Mucosa of rectum (tissue), 2 donors: ENCODE measurements around the gene WTIP.
"Not testable (repeated sequence)": the region's sequence is repeated elsewhere in the genome, so short reads cannot be mapped to it uniquely, and the experiment has no call there.

Source experiments
- H3K27ac ChIP-seq, 2 donors: one replicate each; pipeline ENCODE4 v1.7.0; 2013; ENCODE audit warnings: inconsistent platforms in 2 of 2, low read depth in 2 of 2, low read length in 2 of 2
- H3K27me3 ChIP-seq, 2 donors: one replicate each; pipeline ENCODE4 v1.7.0; 2013; ENCODE audit warnings: low read length in 2 of 2; ENCODE audit not compliant: control insufficient read depth in 2 of 2, insufficient read depth in 2 of 2
- H3K36me3 ChIP-seq, 2 donors: one replicate each; pipeline ENCODE4 v1.7.0; 2013; ENCODE audit warnings: low read length in 2 of 2; ENCODE audit not compliant: control insufficient read depth in 2 of 2, insufficient read depth in 2 of 2
- H3K4me1 ChIP-seq, 2 donors: one replicate each; pipeline ENCODE4 v1.7.0; 2013; ENCODE audit warnings: low read length in 2 of 2, mild to moderate bottlenecking in 1 of 2; ENCODE audit not compliant: control insufficient read depth in 2 of 2, insufficient read depth in 2 of 2
- H3K4me3 ChIP-seq, 2 donors: one replicate each; pipeline ENCODE4 v1.7.0; 2013; ENCODE audit warnings: low read length in 2 of 2
- H3K9ac ChIP-seq, 2 donors: one replicate each; pipeline ENCODE4 v1.7.0; 2013; ENCODE audit warnings: low read length in 2 of 2, low read depth in 1 of 2, mild to moderate bottlenecking in 1 of 2
- H3K9me3 ChIP-seq, 2 donors: one replicate each; pipeline ENCODE4 v1.7.0; 2013; ENCODE audit warnings: low read length in 2 of 2; ENCODE audit not compliant: control insufficient read depth in 2 of 2
- donor health status: healthy.
- donor health status: Normal muscosa, but diverticular disease.

Gene WTIP

DNA sequence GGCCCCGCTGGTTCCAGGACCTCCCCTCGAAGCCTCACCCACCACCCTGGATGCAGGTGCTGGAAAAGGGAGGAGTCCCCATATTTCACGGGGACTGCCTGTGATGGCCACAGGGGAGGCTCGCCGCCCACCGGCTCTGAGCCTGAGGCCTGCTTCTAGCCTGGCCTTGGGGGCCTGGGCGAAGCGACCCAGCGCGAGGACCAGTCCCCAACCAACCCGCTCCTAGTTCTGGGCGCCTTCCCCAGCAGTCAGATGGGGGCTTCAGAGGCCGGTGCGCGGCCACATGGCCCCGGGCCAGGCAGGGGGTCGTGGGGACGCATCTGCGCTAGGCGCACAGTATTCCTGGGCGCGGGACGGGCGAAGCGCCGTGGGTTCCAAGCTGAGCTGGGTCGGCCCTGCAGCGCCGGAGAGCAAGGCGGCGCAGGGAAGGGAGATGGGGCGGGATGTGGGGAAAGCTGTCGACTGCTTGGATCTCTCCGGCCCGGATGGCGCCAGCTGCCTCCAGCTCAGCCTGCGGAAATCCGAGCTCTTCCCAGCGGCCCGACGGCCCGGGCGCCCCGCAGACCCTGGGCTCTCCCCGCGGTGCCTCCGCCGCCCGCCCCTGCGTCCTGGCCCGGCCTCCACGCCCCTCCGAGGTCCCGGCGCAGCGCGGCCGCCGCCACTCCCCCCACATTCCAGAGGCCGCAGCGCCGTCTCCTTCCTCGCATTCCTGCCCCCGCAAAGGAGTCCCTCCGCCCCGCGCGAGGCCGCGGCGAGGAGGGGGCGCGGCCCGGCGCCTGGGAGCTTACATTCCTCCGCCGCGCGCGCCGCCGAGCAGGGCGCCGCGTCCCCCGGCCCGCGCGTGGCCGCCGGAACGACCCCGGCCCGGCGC, at the start of gene WTIP:
Gene WTIP, plus strand, starts transcription at position 788 of the 871 bp plus-strand sequence. CDS start 217 bp downstream, outside the sequence.
- Histone ChIP-seq H3K9me3 (no peaks in the 10 kb centered on the region), H3K27me3 (peaks cover 5 to 8% of the 10 kb centered on the region in 2 donors), H3K4me1 (peaks cover 0 to 3% of the 10 kb centered on the region in 2 donors), H3K4me3 (peak within 1 kb of the TSS; percentile 55 to 59), H3K27ac (peak within 1 kb of the TSS; percentile 44 to 56), H3K9ac (peak within 1 kb of the TSS in 1 of 2 donors; percentile 38), H3K36me3 (no peaks in the 10 kb centered on the region)

DNA sequence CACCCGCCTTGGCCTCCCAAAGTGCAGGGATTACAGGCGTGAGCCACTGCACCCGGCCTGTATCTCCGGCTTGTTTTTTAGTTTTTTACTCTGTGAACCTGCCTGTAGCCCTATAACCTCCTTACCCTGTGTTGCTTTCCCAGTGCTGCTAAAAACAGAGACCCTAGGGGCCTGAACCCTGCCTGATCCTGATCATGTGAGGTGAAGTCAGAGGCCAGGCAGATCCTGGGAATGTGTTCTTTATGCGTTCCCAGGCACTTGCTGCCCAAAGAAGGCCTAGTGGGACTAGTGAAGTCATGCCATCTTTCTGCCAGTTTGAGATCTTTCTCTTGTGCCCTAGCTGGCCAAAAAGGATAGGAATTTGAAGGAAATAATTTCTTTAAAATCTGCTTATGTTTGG, 48.8 kb upstream of the WTIP start:
- no peaks in the 10 kb centered on the region for H3K27me3 ChIP-seq
- H3K4me1 ChIP-seq: peaks cover 3 to 4% of the 10 kb centered on the region in 2 donors

DNA sequence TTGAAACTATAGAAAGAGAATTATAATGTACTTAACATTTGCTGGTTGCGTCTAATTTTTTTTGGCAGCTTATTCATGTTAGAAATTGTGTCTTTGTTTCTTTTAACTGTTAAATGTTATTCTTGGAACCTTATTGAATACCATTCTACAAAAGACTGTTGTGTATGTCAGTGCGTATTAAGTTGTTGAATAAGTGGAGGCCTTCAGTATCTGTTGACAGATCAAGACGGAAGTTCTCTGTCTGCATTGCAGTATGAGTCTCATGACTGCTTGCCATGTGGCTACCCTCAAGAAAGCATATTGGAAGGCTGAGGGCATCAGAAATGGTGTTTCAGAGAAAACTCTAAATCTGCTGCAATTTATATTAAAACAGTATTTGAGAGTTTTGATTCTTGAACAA, 44.8 kb upstream of the WTIP start:
- Histone ChIP-seq H3K27ac (no peak overlapping the region), H3K9me3 (no peaks in the 10 kb centered on the region), H3K27me3 (no peaks in the 10 kb centered on the region), H3K36me3 (peaks cover 17 to 64% of the 10 kb centered on the region in 2 donors), H3K9ac (no peak overlapping the region), H3K4me1 (no peaks in the 10 kb centered on the region), H3K4me3 (no peak overlapping the region)

More for the DNA sequence above, 48.8 kb upstream of the WTIP start:
- Histone ChIP-seq H3K9me3 (no peaks in the 10 kb centered on the region), H3K27ac (no peak overlapping the region), H3K9ac (no peak overlapping the region), H3K36me3 (peaks cover 14 to 37% of the 10 kb centered on the region in 2 donors), H3K4me3 (no peak overlapping the region)

DNA sequence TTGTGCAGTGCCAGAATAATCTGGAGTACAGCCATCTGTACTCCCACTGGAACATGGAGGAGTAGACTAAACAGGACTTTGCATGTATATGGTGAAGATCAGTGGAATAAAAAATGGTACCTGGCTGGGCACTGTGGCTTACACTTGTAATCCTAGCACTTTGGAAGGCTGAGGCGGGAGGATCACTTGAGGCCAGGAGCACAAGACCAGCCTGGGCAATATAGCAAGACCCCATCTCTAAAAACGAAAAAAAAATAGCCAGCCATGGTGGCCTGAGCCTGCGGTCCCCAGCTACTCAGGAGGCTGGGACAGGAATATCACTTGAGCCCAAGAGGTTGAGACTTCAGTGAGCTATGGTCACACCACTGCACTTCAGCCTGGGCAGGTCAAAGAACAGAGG, 33.4 kb upstream of the WTIP start:
- peaks cover 67 to 68% of the 10 kb centered on the region in 2 donors for H3K36me3 ChIP-seq
- no peak overlapping the region for H3K4me3 ChIP-seq
- no peaks in the 10 kb centered on the region for H3K27me3 ChIP-seq
- H3K4me1 ChIP-seq: no peaks in the 10 kb centered on the region
- H3K9me3 ChIP-seq: no peaks in the 10 kb centered on the region
- H3K9ac ChIP-seq: no peak overlapping the region
- no peak overlapping the region for H3K27ac ChIP-seq

DNA sequence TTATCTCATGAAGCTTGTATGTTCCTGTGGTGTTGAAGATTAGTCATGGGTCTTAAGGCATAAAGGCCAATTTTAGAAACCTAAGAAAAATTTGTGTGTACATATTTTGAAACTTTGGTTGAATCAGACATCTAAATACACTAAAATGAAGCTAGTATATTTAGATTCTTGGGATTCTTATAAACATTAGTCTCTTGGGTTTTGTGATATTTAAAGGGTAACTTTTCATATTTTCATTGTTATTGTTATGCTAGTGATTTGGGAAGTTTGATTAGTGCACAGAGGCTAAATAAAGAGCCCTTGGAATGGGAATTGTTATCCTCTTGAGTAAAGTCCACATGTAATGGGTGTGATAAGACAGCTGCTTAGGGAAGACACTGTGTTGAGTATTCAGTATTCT, 28.8 kb upstream of the WTIP start:
- H3K9me3 ChIP-seq: no peaks in the 10 kb centered on the region
- no peaks in the 10 kb centered on the region for H3K27me3 ChIP-seq
- no peak overlapping the region for H3K4me3 ChIP-seq
- H3K27ac ChIP-seq: no peak overlapping the region
- H3K9ac ChIP-seq: no peak overlapping the region
- no peaks in the 10 kb centered on the region for H3K4me1 ChIP-seq
- H3K36me3 ChIP-seq: peaks cover 59% of the 10 kb centered on the region in 2 donors

DNA sequence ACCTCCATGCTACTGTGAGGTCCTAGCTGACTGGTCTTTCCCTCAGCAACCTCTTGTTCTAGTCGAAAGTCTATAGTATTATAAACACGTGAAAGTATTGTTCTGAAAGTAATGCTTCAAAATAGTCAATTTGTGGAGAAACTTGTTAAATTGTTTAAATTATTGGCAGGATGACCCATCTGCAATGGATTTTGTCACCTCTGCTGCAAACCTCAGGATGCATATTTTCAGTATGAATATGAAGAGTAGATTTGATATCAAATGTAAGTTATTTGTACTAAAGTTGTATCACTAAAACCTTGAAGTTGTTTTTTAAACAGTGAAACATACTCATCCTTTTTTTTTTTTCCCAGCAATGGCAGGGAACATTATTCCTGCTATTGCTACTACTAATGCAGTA, 27.5 kb upstream of the WTIP start:
- Histone ChIP-seq H3K4me1 (peaks cover 0 to 1% of the 10 kb centered on the region in 2 donors), H3K27me3 (no peaks in the 10 kb centered on the region), H3K9me3 (no peaks in the 10 kb centered on the region), H3K9ac (no peak overlapping the region), H3K36me3 (peaks cover 57 to 58% of the 10 kb centered on the region in 2 donors), H3K4me3 (no peak overlapping the region), H3K27ac (no peak overlapping the region)

DNA sequence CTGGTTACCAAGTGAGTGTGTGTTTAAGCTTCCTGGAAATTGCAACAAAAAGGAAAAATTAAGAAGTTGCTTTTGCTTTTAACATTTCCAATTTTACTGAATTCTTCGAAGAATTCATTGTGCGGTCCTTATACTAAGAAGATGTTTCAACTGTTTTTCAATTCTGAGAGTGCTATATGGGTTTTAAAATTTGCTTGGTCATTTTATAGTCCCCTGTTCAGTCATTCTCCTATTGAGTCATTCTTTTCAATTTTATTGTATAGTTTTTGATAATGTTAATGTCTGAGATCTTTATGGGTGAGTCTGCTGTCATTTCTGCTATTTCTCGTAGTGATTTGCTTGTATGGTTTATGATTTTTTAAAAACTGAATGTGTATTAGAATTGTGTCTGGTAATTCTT, 26.9 kb upstream of the WTIP start:
- Histone ChIP-seq H3K9ac (no peak overlapping the region), H3K27me3 (no peaks in the 10 kb centered on the region), H3K9me3 (no peaks in the 10 kb centered on the region), H3K4me1 (peaks cover 0 to 3% of the 10 kb centered on the region in 2 donors), H3K36me3 (peaks cover 62% of the 10 kb centered on the region in 2 donors), H3K27ac (no peak overlapping the region), H3K4me3 (no peak overlapping the region)

DNA sequence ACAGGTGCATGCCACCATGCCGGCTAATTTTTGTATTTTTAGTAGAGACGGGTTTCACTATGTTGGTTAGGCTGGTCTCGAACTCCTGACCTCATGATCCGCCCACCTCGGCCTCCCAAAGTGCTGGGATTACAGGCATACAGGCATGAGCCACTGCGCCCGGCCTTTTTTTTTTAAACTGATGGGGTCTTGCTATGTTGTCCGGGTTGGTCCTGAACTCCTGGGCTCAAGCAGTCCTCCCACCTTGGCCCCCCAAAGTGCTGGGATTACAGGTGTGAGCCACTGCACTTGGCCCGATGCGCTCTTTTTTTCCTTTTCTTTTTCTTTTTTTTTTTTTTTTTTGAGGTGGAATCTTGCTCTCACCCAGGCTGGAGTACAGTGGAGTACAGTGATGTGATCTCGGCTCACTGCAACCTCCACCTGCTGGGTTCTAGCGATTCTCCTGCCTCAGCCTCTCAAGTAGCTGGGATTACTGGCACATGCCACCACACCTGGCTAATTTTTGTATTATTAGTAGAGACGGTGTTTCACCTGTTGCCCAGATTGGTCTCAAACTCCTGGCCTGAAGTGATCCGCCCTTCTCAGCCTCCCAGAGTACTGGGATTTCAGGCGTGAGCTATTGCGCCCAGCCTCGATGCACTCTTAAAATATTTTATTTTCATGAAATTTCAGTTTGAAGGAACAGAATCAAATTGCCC, 25.6 kb upstream of the WTIP start:
- not testable (repeated sequence) for H3K9ac ChIP-seq
- peaks cover 63 to 66% of the 10 kb centered on the region in 2 donors for H3K36me3 ChIP-seq

DNA sequence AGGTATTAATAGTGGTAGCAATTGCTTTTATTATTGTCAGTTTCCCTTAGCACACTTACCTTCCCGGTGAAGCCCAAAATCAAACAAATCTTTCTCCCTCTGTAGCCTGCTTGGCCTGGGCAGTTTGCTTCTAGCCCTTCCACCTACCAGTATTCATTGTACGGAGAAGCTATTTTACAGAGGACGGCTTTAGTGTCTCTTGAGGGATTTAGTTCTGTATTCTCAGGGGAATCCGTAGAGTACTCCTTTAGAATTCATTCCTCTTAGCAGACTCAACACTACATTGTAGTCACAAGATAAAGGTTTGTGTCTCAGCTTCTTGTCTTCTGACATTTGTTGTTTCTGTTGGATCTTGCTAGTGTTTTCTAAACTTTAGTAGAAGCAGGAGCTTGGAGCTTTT, 24.1 kb upstream of the WTIP start:
- peaks cover 0 to 3% of the 10 kb centered on the region in 2 donors for H3K4me1 ChIP-seq
- H3K27ac ChIP-seq: no peak overlapping the region
- H3K27me3 ChIP-seq: no peaks in the 10 kb centered on the region
- peaks cover 68 to 74% of the 10 kb centered on the region in 2 donors for H3K36me3 ChIP-seq
- no peaks in the 10 kb centered on the region for H3K9me3 ChIP-seq
- H3K4me3 ChIP-seq: no peak overlapping the region
- H3K9ac ChIP-seq: no peak overlapping the region

More for the DNA sequence above, 25.6 kb upstream of the WTIP start:
- not testable (repeated sequence) for H3K9me3 ChIP-seq, H3K27ac ChIP-seq, H3K4me1 ChIP-seq, H3K4me3 ChIP-seq, H3K27me3 ChIP-seq

DNA sequence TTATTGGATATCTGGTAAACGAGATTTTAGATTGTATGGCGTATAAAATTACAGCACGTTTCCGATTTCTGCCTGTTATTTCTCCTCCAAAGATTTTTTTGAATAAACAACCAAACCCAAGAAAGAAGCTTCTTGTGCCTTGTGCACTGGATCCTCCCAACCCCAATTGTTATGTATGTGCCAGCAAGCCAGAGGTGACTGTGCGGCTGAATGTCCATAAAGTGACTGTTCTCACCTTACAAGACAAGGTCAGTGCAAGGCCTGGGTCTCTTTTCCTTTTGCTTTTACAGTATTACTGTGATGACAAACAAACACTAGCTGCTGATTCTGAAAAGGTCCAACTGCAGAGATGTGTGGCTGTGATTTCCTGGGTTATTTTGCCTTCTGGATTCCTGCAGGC, 22.9 kb upstream of the WTIP start:
- H3K27ac ChIP-seq: no peak overlapping the region
- no peaks in the 10 kb centered on the region for H3K9me3 ChIP-seq
- H3K27me3 ChIP-seq: no peaks in the 10 kb centered on the region
- H3K9ac ChIP-seq: no peak overlapping the region
- H3K4me1 ChIP-seq: peaks cover 0 to 3% of the 10 kb centered on the region in 2 donors
- H3K4me3 ChIP-seq: no peak overlapping the region
- H3K36me3 ChIP-seq: peaks cover 61 to 72% of the 10 kb centered on the region in 2 donors
